ENCODE results near the gene JAML. TPM values are rescaled to one million over a fixed set of nuclear protein-coding genes. Genes with fewer than 3 reads are reported as not detected.

JAML gene
- polyA plus RNA-seq, 4 donors, result 4.2 to 33.9 (median 13.3) TPM

DNA sequence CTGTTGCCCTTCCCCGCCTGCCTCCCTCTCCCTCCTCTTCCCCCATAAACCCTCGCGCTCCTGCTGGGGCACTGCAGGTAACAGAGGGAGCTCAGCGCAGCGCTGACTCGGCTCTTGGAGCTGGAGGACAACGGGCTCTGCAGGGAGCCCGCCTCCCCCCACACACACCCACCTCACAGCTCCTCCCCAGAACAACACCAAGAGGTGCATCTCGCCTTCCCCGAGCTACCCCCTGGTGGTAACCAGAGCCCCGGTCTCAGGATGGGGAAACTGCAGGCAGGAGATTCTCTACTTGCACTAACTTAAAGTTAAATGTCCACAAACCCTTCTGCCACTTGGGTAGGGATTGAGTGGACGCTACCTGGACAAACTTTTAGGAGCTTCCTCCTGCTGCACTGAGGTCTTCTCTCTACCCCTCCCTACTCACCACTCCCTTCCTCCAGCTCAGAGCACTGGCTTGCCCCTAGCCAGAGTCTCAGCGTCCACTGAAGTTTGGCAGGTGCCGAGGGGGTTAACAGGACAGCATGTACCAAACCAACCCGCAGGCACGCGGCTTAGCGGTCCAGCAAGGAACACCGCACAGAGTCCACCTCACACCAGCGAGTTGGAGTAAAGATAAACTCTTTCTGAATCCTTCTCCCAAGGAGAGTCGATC is 68.2 kb downstream of the JAML start:
- Histone ChIP-seq H3K4me1 (ENCODE audit: control insufficient read depth in 3 of 3, insufficient read depth in 2 of 3, low read depth in 1 of 3, low read length in 2 of 3) (peaks cover 0 to 46% (median 2%) of the 10 kb centered on the region in 3 donors), H3K36me3 (ENCODE audit: control insufficient read depth in 3 of 3, insufficient read depth in 2 of 3, low read depth in 1 of 3, low read length in 3 of 3) (no peaks in the 10 kb centered on the region), H3K27ac (ENCODE audit: low read depth in 1 of 3, low read length in 2 of 3) (no peak overlapping the region), H3K4me3 (ENCODE audit: low read depth in 1 of 3, low read length in 3 of 3) (no peak overlapping the region), H3K9me3 (ENCODE audit: control insufficient read depth in 2 of 2, insufficient read depth in 1 of 2, low read depth in 1 of 2, low read length in 1 of 2) (peaks cover 0 to 4% of the 10 kb centered on the region in 2 donors), H3K27me3 (ENCODE audit: control insufficient read depth in 3 of 3, insufficient read depth in 3 of 3, low read length in 3 of 3) (peaks cover 11 to 97% (median 43%) of the 10 kb centered on the region in 3 donors)
- DNase-seq (peak in 1 of 2 donors; percentile 51), FAIRE-seq (no peak)
- 2 to 9% (median 6%) methylated on average over 20 to 21 of the region's 21 CpGs for WGBS, 3 donors

GRCh38 chr11:118155776-118156530 is 68.9 kb downstream of the JAML start:
- Histone ChIP-seq H3K9me3 (ENCODE audit: control insufficient read depth in 2 of 2, insufficient read depth in 1 of 2, low read depth in 1 of 2, low read length in 1 of 2) (peaks cover 0 to 4% of the 10 kb centered on the region in 2 donors), H3K27ac (ENCODE audit: low read depth in 1 of 3, low read length in 2 of 3) (no peak overlapping the region), H3K27me3 (ENCODE audit: control insufficient read depth in 3 of 3, insufficient read depth in 3 of 3, low read length in 3 of 3) (peaks cover 11 to 97% (median 40%) of the 10 kb centered on the region in 3 donors), H3K4me1 (ENCODE audit: control insufficient read depth in 3 of 3, insufficient read depth in 2 of 3, low read depth in 1 of 3, low read length in 2 of 3) (peaks cover 0 to 46% (median 2%) of the 10 kb centered on the region in 3 donors), H3K36me3 (ENCODE audit: control insufficient read depth in 3 of 3, insufficient read depth in 2 of 3, low read depth in 1 of 3, low read length in 3 of 3) (no peaks in the 10 kb centered on the region), H3K4me3 (ENCODE audit: low read depth in 1 of 3, low read length in 3 of 3) (no peak overlapping the region)
- FAIRE-seq (no peak), DNase-seq (no peak)
- WGBS, 3 donors, result 51 to 54% (median 52%) methylated on average over 11 of the region's 11 CpGs

GRCh38 chr11:118154641-118155040 is 70.2 kb downstream of the JAML start:
- Histone ChIP-seq H3K27ac (ENCODE audit: low read depth in 1 of 3, low read length in 2 of 3) (no peak overlapping the region), H3K9me3 (ENCODE audit: control insufficient read depth in 2 of 2, insufficient read depth in 1 of 2, low read depth in 1 of 2, low read length in 1 of 2) (peaks cover 0 to 4% of the 10 kb centered on the region in 2 donors), H3K27me3 (ENCODE audit: control insufficient read depth in 3 of 3, insufficient read depth in 3 of 3, low read length in 3 of 3) (peaks cover 11 to 94% (median 39%) of the 10 kb centered on the region in 3 donors), H3K4me3 (ENCODE audit: low read depth in 1 of 3, low read length in 3 of 3) (no peak overlapping the region), H3K36me3 (ENCODE audit: control insufficient read depth in 3 of 3, insufficient read depth in 2 of 3, low read depth in 1 of 3, low read length in 3 of 3) (no peaks in the 10 kb centered on the region), H3K4me1 (ENCODE audit: control insufficient read depth in 3 of 3, insufficient read depth in 2 of 3, low read depth in 1 of 3, low read length in 2 of 3) (peaks cover 0 to 46% (median 2%) of the 10 kb centered on the region in 3 donors)
- DNase-seq, result peak in 1 of 2 donors; percentile 62
- FAIRE-seq, result no peak
- WGBS, 3 donors, result 75 to 100% (median 84%) methylated on average over 1 of the region's 1 CpG

- WGBS, 3 donors, result 68 to 83% (median 81%) methylated on average over 11 of the region's 11 CpGs
- Histone ChIP-seq H3K9me3 (ENCODE audit: control insufficient read depth in 2 of 2, insufficient read depth in 1 of 2, low read depth in 1 of 2, low read length in 1 of 2) (peaks cover 0 to 4% of the 10 kb centered on the region in 2 donors), H3K27ac (ENCODE audit: low read depth in 1 of 3, low read length in 2 of 3) (no peak overlapping the region), H3K36me3 (ENCODE audit: control insufficient read depth in 3 of 3, insufficient read depth in 2 of 3, low read depth in 1 of 3, low read length in 3 of 3) (no peaks in the 10 kb centered on the region), H3K4me1 (ENCODE audit: control insufficient read depth in 3 of 3, insufficient read depth in 2 of 3, low read depth in 1 of 3, low read length in 2 of 3) (peaks cover 0 to 46% (median 2%) of the 10 kb centered on the region in 3 donors), H3K4me3 (ENCODE audit: low read depth in 1 of 3, low read length in 3 of 3) (no peak overlapping the region), H3K27me3 (ENCODE audit: control insufficient read depth in 3 of 3, insufficient read depth in 3 of 3, low read length in 3 of 3) (peaks cover 11 to 94% (median 34%) of the 10 kb centered on the region in 3 donors)
- DNase-seq, result no peak
- no peak for FAIRE-seq
Observed at GRCh38 chr11:118153976-118154375, 70.8 kb downstream of the JAML start.

DNA sequence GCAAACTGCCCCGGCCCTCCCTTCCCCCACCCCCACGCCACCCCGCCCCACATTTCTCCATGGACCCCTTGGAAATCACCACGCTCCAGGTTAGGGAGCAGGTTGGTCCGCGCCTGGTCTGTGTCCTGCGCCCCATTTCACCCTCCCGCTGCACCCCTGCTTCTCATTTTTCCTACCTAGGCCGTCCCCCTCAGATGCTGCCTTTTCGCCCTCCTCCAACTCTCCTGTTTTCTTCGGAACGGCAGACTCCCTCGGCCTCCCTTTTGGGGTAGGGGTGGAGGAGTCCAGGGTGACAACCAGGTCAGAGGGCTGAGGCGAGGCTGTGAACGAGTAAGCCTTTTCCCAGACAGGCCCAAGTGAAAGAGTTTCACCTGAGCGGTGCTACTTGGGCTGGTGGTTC is 71.3 kb downstream of the JAML start:
- H3K27me3 ChIP-seq (ENCODE audit: control insufficient read depth in 3 of 3, insufficient read depth in 3 of 3, low read length in 3 of 3), result peaks cover 11 to 93% (median 34%) of the 10 kb centered on the region in 3 donors
- H3K9me3 ChIP-seq (ENCODE audit: control insufficient read depth in 2 of 2, insufficient read depth in 1 of 2, low read depth in 1 of 2, low read length in 1 of 2), result peaks cover 0 to 4% of the 10 kb centered on the region in 2 donors
- WGBS, 3 donors, result 6 to 28% (median 16%) methylated on average over 15 to 16 of the region's 16 CpGs

GRCh38 chr11:118152552-118153471 is 72.0 kb downstream of the JAML start, which contains the start of gene SCN4B:
SCN4B (minus strand) TSS chr11:118152823; CDS start chr11:118152673, 150 bp downstream.
- Histone ChIP-seq H3K27ac (ENCODE audit: low read depth in 1 of 3, low read length in 2 of 3) (no peak within 1 kb of the TSS), H3K9me3 (ENCODE audit: control insufficient read depth in 2 of 2, insufficient read depth in 1 of 2, low read depth in 1 of 2, low read length in 1 of 2) (peaks cover 0 to 4% of the 10 kb centered on the region in 2 donors), H3K4me3 (ENCODE audit: low read depth in 1 of 3, low read length in 3 of 3) (peak within 1 kb of the TSS in 2 of 3 donors; percentile 37 to 43), H3K4me1 (ENCODE audit: control insufficient read depth in 3 of 3, insufficient read depth in 2 of 3, low read depth in 1 of 3, low read length in 2 of 3) (peaks cover 0 to 46% (median 2%) of the 10 kb centered on the region in 3 donors), H3K36me3 (ENCODE audit: control insufficient read depth in 3 of 3, insufficient read depth in 2 of 3, low read depth in 1 of 3, low read length in 3 of 3) (no peaks in the 10 kb centered on the region), H3K27me3 (ENCODE audit: control insufficient read depth in 3 of 3, insufficient read depth in 3 of 3, low read length in 3 of 3) (peaks cover 11 to 92% (median 34%) of the 10 kb centered on the region in 3 donors)
- peak; percentile 19 to 77 for DNase-seq
- WGBS, 3 donors, result 1% methylated on average over 72 to 88 of the region's 88 CpGs
- no peak for FAIRE-seq

More for the DNA sequence above, 71.3 kb downstream of the JAML start:
- Histone ChIP-seq H3K4me3 (ENCODE audit: low read depth in 1 of 3, low read length in 3 of 3) (no peak overlapping the region), H3K4me1 (ENCODE audit: control insufficient read depth in 3 of 3, insufficient read depth in 2 of 3, low read depth in 1 of 3, low read length in 2 of 3) (peaks cover 0 to 46% (median 2%) of the 10 kb centered on the region in 3 donors), H3K36me3 (ENCODE audit: control insufficient read depth in 3 of 3, insufficient read depth in 2 of 3, low read depth in 1 of 3, low read length in 3 of 3) (no peaks in the 10 kb centered on the region), H3K27ac (ENCODE audit: low read depth in 1 of 3, low read length in 2 of 3) (no peak overlapping the region)
- DNase-seq, result no peak
- no peak for FAIRE-seq

DNA sequence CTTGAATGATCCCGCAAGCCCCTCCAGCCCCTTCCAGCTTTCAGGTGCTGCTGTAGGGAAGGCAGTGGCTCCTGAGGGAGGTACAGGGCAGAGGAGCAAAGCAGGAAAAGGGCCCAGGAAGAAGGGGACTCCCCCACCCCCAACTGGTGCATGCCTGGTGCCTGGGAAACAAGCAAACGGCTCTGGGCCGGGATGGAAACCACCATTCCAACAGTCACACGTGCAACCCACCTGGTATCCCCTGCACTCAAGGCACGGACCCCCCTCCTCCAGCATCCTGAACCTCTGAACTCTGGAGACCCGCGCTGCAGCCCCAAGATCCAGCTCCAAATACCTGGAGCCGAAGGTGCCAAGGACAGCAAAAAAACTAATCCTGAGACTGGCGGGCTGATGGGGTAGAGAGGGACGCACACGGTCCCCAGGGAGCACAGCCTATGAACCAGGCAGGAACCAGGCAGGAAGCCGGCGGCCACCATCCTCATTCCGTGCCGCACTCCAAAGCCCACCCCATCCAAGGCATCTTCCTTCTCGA is 72.7 kb downstream of the JAML start:
- H3K9me3 ChIP-seq (ENCODE audit: control insufficient read depth in 2 of 2, insufficient read depth in 1 of 2, low read depth in 1 of 2, low read length in 1 of 2), result peaks cover 0 to 4% of the 10 kb centered on the region in 2 donors
- peaks cover 11 to 90% (median 32%) of the 10 kb centered on the region in 3 donors for H3K27me3 ChIP-seq (ENCODE audit: control insufficient read depth in 3 of 3, insufficient read depth in 3 of 3, low read length in 3 of 3)
- DNase-seq, result no peak
- H3K27ac ChIP-seq (ENCODE audit: low read depth in 1 of 3, low read length in 2 of 3), result no peak overlapping the region
- H3K4me1 ChIP-seq (ENCODE audit: control insufficient read depth in 3 of 3, insufficient read depth in 2 of 3, low read depth in 1 of 3, low read length in 2 of 3), result peaks cover 0 to 46% (median 2%) of the 10 kb centered on the region in 3 donors
- FAIRE-seq, result no peak
- H3K36me3 ChIP-seq (ENCODE audit: control insufficient read depth in 3 of 3, insufficient read depth in 2 of 3, low read depth in 1 of 3, low read length in 3 of 3), result no peaks in the 10 kb centered on the region
- H3K4me3 ChIP-seq (ENCODE audit: low read depth in 1 of 3, low read length in 3 of 3), result peak overlapping the region in 2 of 3 donors; percentile 37 to 43
- WGBS, 3 donors, result 16 to 23% (median 22%) methylated on average over 15 to 16 of the region's 16 CpGs
